Measurements from ENCODE around the gene HMCN2.

The HMCN2 gene

DNA sequence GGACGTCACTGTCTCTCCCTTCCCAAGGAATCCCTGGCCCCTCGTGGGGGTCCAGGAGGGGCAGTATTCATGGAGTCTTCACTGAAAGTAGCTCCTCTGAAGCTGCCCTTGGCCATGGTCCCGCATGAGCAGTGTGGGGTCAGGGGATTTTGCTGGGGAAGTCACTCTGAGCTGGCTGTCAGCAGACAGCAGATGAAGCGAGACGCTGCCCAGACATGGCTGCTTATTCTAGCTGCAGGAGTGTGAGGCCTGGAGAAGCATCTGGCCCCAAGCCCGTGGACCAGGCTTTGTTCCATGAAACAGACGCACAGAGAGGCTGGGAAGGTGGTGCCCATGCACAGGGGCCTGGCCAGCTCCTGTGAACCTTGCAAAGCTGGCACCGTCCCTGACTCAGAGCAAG lies 157.7 kb downstream of the HMCN2 start:
- TF ChIP-seq ZFX (IDR thresholded peaks at IDR 0.05; ENCODE audit: borderline replicate concordance) (no peak), CTCF (IDR thresholded peaks at IDR 0.05) (no peak)

DNA sequence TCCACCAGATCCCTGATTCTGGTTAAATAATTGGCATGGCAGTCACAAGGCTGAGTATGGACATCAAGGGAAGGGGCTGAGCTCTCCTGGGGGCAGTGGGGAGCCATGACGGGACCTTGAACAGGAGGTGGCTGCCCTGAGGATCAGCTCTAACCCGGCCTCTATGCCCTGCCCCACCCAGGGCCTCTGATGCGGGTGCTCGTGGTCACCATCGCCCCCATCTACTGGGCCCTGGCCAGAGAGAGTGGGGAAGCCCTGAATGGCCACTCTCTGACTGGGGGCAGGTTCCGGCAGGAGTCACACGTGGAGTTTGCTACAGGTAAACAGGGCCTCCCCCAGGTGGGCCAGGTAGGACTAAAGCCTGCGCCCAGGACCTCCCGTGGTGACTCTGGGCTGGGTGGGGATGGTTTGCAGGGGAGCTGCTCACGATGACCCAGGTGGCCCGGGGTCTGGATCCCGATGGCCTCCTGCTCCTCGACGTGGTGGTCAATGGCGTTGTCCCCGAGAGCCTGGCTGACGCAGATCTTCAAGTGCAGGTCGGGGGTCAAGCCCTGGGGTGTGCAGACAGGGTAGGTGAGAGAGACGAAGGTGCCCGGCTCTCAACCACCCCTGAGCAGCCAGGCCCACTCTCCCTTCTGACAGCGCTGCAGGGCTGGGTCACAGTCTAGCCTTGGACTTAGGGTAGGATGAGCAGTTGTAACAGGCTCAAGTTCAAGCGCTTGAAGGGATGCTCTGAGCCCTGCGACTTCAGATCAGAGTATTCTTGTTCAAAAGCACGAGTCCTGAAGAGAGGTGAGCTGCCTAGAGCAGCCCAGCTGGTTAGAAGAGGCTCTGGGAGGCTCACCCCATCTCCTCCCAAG lies 159.3 kb downstream of the HMCN2 start:
- TF ChIP-seq CTCF (IDR thresholded peaks at IDR 0.05) (no peak), ZFX (IDR thresholded peaks at IDR 0.05; ENCODE audit: borderline replicate concordance) (no peak)
- H3K27ac ChIP-seq: no peak overlapping the region

More for the DNA sequence above, 157.7 kb downstream of the HMCN2 start:
- H3K27ac ChIP-seq: no peak overlapping the region

- no peak for TF ChIP-seq ZFX (IDR thresholded peaks at IDR 0.05; ENCODE audit: borderline replicate concordance)
Measured at GRCh38 chr9:130425741-130426466, 160.3 kb downstream of the HMCN2 start.

GRCh38 chr9:130426467-130426773 lies 160.9 kb downstream of the HMCN2 start:
- no peak overlapping the region for H3K27ac ChIP-seq
- TF ChIP-seq CTCF (IDR thresholded peaks at IDR 0.05) (peak; percentile 9; the same call in 1 of the 2 replicates), ZFX (IDR thresholded peaks at IDR 0.05; ENCODE audit: borderline replicate concordance) (no peak)

More at GRCh38 chr9:130425741-130426466, 160.3 kb downstream of the HMCN2 start:
- H3K27ac ChIP-seq: no peak overlapping the region

DNA sequence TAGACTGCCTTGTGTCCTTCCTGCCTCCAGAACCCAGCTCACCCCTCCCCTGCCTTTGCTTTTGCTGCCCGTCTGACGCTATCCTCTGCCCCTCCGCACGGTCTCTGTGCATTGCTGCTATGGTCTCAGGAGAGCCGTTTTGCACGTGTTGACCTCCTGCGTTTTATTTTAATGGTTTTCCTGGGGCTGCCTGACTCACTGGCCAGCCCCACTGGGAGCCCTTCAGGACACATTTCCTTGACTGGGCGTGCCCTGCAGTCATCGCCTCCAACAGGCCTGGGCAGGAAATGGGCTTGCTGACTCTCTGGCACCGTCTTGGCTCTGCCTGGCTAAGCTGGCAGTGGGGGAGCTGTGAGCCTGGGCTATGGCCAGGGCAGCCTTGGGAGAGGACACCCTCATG lies 161.3 kb downstream of the HMCN2 start:
- no peak overlapping the region for H3K27ac ChIP-seq
- TF ChIP-seq ZFX (IDR thresholded peaks at IDR 0.05; ENCODE audit: borderline replicate concordance) (no peak), CTCF (IDR thresholded peaks at IDR 0.05) (no peak)

DNA sequence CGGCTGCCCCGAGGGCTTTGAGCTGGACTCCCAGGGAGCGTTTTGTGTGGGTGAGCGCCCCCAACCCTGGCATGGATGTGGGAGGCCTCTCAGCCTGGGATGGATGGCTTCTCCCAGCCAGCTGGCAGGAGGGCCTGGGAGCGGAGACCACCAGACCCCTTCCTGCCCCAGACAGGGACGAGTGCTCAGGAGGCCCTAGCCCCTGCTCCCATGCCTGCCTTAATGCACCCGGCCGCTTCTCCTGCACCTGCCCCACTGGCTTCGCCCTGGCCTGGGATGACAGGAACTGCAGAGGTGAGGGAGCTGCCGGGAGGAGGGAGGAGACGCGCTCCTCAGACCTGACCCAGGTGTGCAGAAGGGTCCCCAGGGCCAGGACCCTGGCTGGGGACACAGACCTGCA lies 161.8 kb downstream of the HMCN2 start:
- no peak overlapping the region for H3K27ac ChIP-seq
- TF ChIP-seq CTCF (IDR thresholded peaks at IDR 0.05) (no peak), ZFX (IDR thresholded peaks at IDR 0.05; ENCODE audit: borderline replicate concordance) (no peak)

DNA sequence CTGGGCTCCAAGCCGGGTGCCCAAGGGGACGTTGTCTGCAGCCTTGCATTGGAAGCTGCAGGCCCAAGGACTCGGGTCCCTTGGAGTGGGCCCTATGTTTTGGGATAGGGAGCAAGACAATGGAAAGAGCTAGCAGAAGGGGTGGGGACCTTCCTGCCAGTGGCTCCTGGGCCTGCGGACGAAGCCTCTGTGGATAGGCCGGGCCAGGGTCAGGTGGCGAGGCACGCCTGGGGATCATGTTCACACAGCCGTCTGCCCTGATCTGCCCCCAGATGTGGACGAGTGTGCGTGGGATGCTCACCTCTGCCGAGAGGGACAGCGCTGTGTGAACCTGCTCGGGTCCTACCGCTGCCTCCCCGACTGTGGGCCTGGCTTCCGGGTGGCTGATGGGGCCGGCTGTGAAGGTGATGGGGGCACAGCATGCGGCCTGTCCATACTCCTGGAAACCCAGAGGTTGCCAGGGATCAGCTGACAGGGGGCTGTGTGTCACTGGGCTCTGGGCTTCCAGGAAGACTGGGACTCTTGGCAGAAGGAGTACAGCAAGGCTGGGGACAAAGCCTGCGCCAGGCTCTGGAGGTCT lies 162.6 kb downstream of the HMCN2 start:
- no peak overlapping the region for H3K27ac ChIP-seq
- TF ChIP-seq ZFX (IDR thresholded peaks at IDR 0.05; ENCODE audit: borderline replicate concordance) (no peak), CTCF (IDR thresholded peaks at IDR 0.05) (no peak)

Data from 22Rv1 (cell line).